A549 (cell line): ENCODE data around the gene MAPK1IP1L.

Experiments used
- CTCF ChIP-seq: fragments of >200 bp; sonication (Bioruptor Twin); formaldehyde crosslinking; IDR thresholded peaks from 3 replicates; pipeline ENCODE4 v1.5.1; 2016
- EP300 ChIP-seq, 2 experiments: fragments of >200 bp; sonication (Bioruptor Twin); formaldehyde crosslinking; IDR thresholded peaks; 2 replicates in 1 of 2; 3 replicates in 1 of 2; pipeline ENCODE4 v1.6.1; 2016 to 2017
- JUNB ChIP-seq: fragments of >200 bp; sonication (Bioruptor Twin); formaldehyde crosslinking; IDR thresholded peaks from 2 replicates; pipeline ENCODE4 v1.6.1; 2016
- MAX ChIP-seq: IDR thresholded peaks from 2 replicates; pipeline ENCODE4 v1.6.1; 2012
- MAZ ChIP-seq: fragments of 150-350 bp; IDR thresholded peaks from 2 replicates; pipeline ENCODE4 v1.6.1; 2014; ENCODE audit warnings: antibody characterized with exemption, low read depth, low read length, borderline replicate concordance
- POLR2A ChIP-seq: IDR thresholded peaks from 2 replicates; pipeline ENCODE4 v1.6.1; 2012; ENCODE audit warnings: mild to moderate bottlenecking, low read length
- RAD21 ChIP-seq, 2 experiments: fragments of >200 bp in 1 of 2; sonication (Bioruptor Twin) in 1 of 2; formaldehyde crosslinking in 1 of 2; IDR thresholded peaks in 1 of 2; conservative IDR thresholded peaks in 1 of 2; 2 replicates in 1 of 2; 3 replicates in 1 of 2; pipeline ENCODE4 v1.6.1; 2012 to 2018; ENCODE audit warnings: inconsistent platforms in 1 of 2
- RFX5 ChIP-seq: fragments of 450-650 bp; IDR thresholded peaks from 2 replicates; pipeline ENCODE4 v1.7.1; 2014; ENCODE audit warnings: antibody characterized with exemption, mild to moderate bottlenecking, moderate library complexity
- USF2 ChIP-seq: fragments of 450-650 bp; IDR thresholded peaks from 2 replicates; pipeline ENCODE4 v1.6.1; 2014; ENCODE audit warnings: antibody characterized with exemption

- no peak for TF ChIP-seq EP300 (IDR thresholded peaks at IDR 0.05)
- no peak for TF ChIP-seq MAX
- no peak for TF ChIP-seq RFX5
- TF ChIP-seq RAD21 (conservative IDR thresholded peaks at IDR 0.05 in 1 of 2, IDR thresholded peaks at IDR 0.05 in 1 of 2), result no peak
- TF ChIP-seq POLR2A, result no peak
- no peak for TF ChIP-seq JUNB
- TF ChIP-seq CTCF, result no peak
- TF ChIP-seq USF2, result no peak
- TF ChIP-seq MAZ, result no peak
Observed at GRCh38 chr14:55117803-55118441, 66.5 kb downstream of the MAPK1IP1L start.
